GM19193 (cell line): ENCODE data around the gene CBX4.

Experiments
- POLR2A ChIP-seq: IDR thresholded peaks from 4 replicates; pipeline ENCODE4 v1.6.1; 2011; ENCODE audit not compliant: insufficient read depth, insufficient read length; ENCODE audit errors: extremely low read depth

Gene CBX4

GRCh38 chr17:79839356-79840268, at the start of gene CBX4:
CBX4 (minus strand) TSS chr17:79839440; CDS start chr17:79839251, 189 bp downstream.
- TF ChIP-seq POLR2A = peak; percentile 89

- no peak for TF ChIP-seq POLR2A
Observed at GRCh38 chr17:79888009-79888540, 48.8 kb upstream of the CBX4 start.

GRCh38 chr17:79887451-79887991, 48.3 kb upstream of the CBX4 start:
- no peak for TF ChIP-seq POLR2A

GRCh38 chr17:79883202-79883601, 44.0 kb upstream of the CBX4 start:
- no peak for TF ChIP-seq POLR2A

- TF ChIP-seq POLR2A = no peak
Observed at GRCh38 chr17:79878329-79878947, 39.2 kb upstream of the CBX4 start.

- TF ChIP-seq POLR2A = no peak
Observed at GRCh38 chr17:79877041-79877440, 37.8 kb upstream of the CBX4 start.

GRCh38 chr17:79875511-79875910, 36.3 kb upstream of the CBX4 start:
- TF ChIP-seq POLR2A = no peak

GRCh38 chr17:79874329-79874981, 35.2 kb upstream of the CBX4 start:
- no peak for TF ChIP-seq POLR2A

GRCh38 chr17:79873583-79873982, 34.3 kb upstream of the CBX4 start:
- TF ChIP-seq POLR2A = no peak

- TF ChIP-seq POLR2A = no peak
Observed at GRCh38 chr17:79872762-79873161, 33.5 kb upstream of the CBX4 start.

- TF ChIP-seq POLR2A = no peak
Observed at GRCh38 chr17:79871131-79871530, 31.9 kb upstream of the CBX4 start.

- no peak for TF ChIP-seq POLR2A
Observed at GRCh38 chr17:79870540-79870939, 31.3 kb upstream of the CBX4 start.

- TF ChIP-seq POLR2A = no peak
Observed at GRCh38 chr17:79866791-79867518, 27.7 kb upstream of the CBX4 start.
